B cell (primary cell): ENCODE results near the gene SHQ1.

Source experiments
- EZH2 ChIP-seq: IDR thresholded peaks from 2 replicates; pipeline ENCODE4 v1.6.1; 2012; ENCODE audit warnings: borderline replicate concordance, low read depth, mild to moderate bottlenecking, moderate library complexity, low read length; ENCODE audit not compliant: insufficient read depth, poor library complexity, severe bottlenecking
- TF ChIP-seq, protein P1 (sequence below): fragments of 200-600 bp; IDR thresholded peaks from one replicate; pipeline ENCODE4 v1.8.0; 2022; ENCODE audit warnings: antibody characterized with exemption, mild to moderate bottlenecking

DNA sequence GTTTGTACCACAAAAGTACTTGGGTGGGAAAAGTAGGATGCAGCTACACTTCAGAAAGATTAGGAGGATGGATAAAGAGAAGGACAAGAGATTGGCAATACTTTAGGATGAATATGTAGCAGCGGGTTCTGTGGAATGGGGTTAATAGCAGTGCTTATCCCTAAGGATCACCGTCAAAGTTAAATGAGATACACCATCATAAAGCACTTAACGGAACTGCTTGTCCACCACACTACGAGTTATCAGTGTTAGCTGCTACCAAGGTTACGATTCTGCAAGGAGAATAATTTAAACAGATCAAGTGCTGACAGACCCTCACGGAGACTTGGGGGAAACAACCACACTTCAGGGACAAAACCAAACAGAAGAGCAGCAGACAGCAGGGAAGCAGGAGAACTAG is 963 bp downstream of the SHQ1 start:
- TF ChIP-seq, protein P1, sequence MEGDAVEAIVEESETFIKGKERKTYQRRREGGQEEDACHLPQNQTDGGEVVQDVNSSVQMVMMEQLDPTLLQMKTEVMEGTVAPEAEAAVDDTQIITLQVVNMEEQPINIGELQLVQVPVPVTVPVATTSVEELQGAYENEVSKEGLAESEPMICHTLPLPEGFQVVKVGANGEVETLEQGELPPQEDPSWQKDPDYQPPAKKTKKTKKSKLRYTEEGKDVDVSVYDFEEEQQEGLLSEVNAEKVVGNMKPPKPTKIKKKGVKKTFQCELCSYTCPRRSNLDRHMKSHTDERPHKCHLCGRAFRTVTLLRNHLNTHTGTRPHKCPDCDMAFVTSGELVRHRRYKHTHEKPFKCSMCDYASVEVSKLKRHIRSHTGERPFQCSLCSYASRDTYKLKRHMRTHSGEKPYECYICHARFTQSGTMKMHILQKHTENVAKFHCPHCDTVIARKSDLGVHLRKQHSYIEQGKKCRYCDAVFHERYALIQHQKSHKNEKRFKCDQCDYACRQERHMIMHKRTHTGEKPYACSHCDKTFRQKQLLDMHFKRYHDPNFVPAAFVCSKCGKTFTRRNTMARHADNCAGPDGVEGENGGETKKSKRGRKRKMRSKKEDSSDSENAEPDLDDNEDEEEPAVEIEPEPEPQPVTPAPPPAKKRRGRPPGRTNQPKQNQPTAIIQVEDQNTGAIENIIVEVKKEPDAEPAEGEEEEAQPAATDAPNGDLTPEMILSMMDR, result no peak
- no peak for TF ChIP-seq EZH2
